ENCODE results near the gene SRSF9.

GRCh38 chr12:120475643-120476042 lies 6.1 kb upstream of the SRSF9 start:
- TF ChIP-seq GATA3 (IDR thresholded peaks at IDR 0.05; ENCODE audit: low read depth, low read length) (no peak), GATA2 (IDR thresholded peaks at IDR 0.05; ENCODE audit: low read depth, low read length) (no peak)

Measured in SH-SY5Y (cell line).